BJ (cell line): ENCODE data around the gene BNIP5. TPM values are rescaled to one million over a fixed set of nuclear protein-coding genes. Genes with fewer than 3 reads are reported as not detected.

Experiments used
- CTCF ChIA-PET: fragments of 350-600 bp; formaldehyde crosslinking; extraction: SDS; loops from one replicate; lab custom pipeline; 2021; ENCODE audit warnings: antibody characterized with exemption, inconsistent platforms; lab: Yijun Ruan, JAX
- POLR2A ChIA-PET: fragments of 300-600 bp; sonication (Branson Sonifier 250); formaldehyde crosslinking; extraction: SDS; loops from one replicate; lab custom pipeline; 2021; ENCODE audit warnings: antibody characterized with exemption; lab: Charles Lee
- DNase-seq: peaks from one replicate; pipeline ENCODE4 v3.0.0-alpha.2; 2011; ENCODE audit warnings: low read depth
- H3K27me3 ChIP-seq: 2 replicates; pipeline ENCODE4 v1.6.0; 2011; ENCODE audit warnings: low read length; ENCODE audit not compliant: control insufficient read depth, insufficient read depth
- H3K36me3 ChIP-seq: 2 replicates; pipeline ENCODE4 v1.5.1; 2011; ENCODE audit warnings: low read length; ENCODE audit not compliant: control insufficient read depth, insufficient read depth
- H3K4me3 ChIP-seq: 2 replicates; pipeline ENCODE4 v1.5.1; 2011; ENCODE audit warnings: low read depth, mild to moderate bottlenecking, control low read depth, low read length
- CTCF ChIP-seq: IDR thresholded peaks from 2 replicates; pipeline ENCODE4 v1.5.1; 2011; ENCODE audit warnings: low read depth, mild to moderate bottlenecking, control low read depth, inconsistent platforms, low read length, moderate library complexity; ENCODE audit not compliant: insufficient read depth
- polyA plus RNA-seq: library from polyadenylated mRNA; depleted of rRNA; stranded (reverse); fragments of >200 nt; gene quantifications from 2 replicates; pipeline ENCODE4 v1.2.3, GENCODE V29; 2011

Gene BNIP5
- polyA plus RNA-seq, 1 experiment: not detected

DNA sequence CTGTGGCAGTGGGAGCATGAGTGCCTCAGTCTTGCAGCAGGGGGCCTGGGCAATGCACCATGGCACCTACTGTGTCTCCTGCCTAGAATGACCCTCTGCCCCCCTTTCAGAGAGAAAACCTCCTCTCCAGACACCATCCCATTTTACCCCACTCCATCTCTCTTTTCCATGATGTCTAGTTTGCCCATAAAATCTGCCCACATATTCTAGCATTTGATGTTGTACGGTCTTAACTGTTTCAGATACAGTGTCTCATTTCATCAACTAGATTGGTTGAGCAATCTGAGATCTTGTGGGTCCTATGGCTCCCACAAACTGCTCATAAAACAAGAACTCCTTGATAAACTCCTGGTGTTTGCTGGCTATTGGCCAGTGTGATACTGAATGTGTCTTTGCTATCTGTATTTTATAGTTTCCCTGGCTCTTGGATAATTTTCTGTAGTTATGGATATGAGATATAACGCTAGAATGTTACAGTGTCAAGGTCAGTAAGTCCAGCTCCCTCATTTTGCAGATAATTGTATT is 58.7 kb downstream of the BNIP5 start:
- no peak for DNase-seq
- no peak overlapping the region for H3K4me3 ChIP-seq
- ChIA-PET CTCF (no interaction called here), POLR2A (no interaction called here)
- H3K36me3 ChIP-seq: no peaks in the 10 kb centered on the region
- H3K27me3 ChIP-seq: peaks cover 29% of the 10 kb centered on the region
- TF ChIP-seq CTCF: no peak

DNA sequence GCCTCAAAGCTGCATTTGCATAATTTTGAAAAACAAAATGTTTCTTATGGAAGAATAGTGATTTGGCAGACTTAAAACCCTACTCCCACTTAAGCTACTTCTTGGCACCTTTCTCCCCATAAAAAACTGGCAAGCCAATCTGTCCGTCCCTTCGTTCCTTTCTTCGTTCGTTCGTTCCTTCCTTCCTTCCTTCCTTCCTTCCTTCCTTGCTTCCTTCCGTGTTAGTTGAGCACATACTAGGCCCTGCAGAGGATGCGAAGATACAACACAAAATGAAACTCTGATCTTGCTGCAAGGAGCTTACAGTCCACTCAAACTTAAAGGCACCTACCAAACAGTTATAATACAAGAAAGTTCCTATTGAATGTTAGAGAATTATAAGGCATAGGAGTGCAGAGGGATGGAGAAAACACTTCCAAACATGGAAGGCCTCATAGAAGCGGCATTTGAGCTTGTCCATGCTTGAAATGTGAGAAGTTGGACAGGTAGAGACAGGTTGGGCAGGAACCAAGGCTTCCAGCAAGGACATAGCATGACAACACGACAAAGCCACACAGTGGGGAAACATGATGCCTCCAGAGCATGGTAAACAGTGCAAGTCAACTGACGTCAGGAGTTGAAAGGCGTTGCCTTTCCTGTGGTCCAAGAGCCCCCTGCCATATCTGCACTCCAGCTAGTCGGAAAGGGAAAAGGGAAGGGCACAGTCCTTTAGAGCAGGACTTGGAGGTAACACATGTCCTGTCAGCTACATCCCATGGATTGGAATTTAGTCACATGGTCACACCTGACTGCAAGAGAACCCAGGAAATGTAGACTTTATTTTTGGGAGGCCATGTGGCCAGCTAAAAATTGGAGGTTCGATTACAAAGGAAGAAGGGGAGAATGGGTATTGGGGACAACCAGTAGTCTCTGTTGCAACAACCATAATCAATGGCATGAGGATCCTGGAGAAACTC is 59.8 kb downstream of the BNIP5 start:
- Histone ChIP-seq H3K27me3 (peaks cover 29% of the 10 kb centered on the region), H3K4me3 (no peak overlapping the region), H3K36me3 (no peaks in the 10 kb centered on the region)
- ChIA-PET CTCF (interaction anchor here (1.0 to 1.7 kb wide), 2 partner anchors 8 to 25 kb away, joined by 3 read pairs; no protein-coding TSS in a partner anchor), POLR2A (no interaction called here)
- no peak for TF ChIP-seq CTCF
- no peak for DNase-seq

DNA sequence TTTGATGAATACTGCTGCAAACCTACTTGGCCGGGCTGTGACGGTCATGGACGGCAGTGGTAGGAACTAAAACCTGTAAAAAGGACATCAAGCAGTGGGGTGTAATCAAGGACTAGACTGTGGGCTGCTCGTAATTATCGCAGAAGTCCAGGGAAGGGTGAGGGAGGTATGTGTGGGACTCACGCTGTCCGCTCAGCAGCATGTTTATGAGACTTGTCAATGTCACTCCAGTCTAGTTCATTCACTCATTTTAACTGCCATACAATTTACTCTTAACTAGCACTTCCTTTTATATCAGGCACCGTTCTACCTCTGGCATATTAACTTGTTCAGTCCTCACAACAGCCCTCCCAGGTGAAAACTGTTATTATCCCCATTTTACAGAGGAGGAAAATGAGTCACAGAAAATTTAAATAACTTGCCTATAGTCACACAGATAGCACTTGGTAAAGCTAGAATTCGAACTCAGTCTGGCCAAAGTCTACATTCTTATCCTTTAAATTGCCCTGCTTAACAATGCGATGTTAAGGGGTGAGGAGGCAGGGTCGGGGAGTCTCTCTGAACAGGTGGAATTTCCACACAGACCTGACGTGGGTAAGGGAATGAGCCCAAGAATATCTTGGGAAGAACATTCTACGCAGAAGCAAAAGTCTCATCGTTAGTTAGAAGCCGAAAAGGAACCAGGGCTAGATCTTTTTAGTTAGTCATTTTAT is 62.7 kb downstream of the BNIP5 start:
- peaks cover 23% of the 10 kb centered on the region for H3K27me3 ChIP-seq
- no peaks in the 10 kb centered on the region for H3K36me3 ChIP-seq
- TF ChIP-seq CTCF: no peak
- POLR2A ChIA-PET: no interaction called here
- CTCF ChIA-PET: no interaction called here
- no peak overlapping the region for H3K4me3 ChIP-seq
- no peak for DNase-seq

DNA sequence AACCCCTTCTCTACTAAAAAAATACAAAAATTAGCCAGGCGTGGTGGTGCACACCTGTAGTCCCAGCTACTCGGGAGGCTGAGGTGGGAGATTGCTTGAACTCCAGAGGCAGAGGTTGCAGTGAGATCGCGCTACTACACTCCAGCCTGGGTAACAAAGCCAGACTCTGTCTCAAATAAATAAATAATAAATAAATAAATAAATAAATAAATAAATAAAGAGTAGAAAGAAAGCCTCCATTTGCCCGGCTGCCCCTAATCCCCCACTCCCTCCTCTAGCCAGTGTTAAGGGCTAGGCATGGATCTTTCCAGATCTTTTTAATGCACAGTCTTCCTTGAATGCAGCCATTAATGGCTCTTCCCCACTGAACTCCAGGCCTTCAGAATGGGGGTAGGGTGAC is 63.6 kb downstream of the BNIP5 start:
- CTCF ChIA-PET: no interaction called here
- POLR2A ChIA-PET: no interaction called here
- DNase-seq: no peak
- TF ChIP-seq CTCF: no peak
- Histone ChIP-seq H3K4me3 (no peak overlapping the region), H3K36me3 (no peaks in the 10 kb centered on the region), H3K27me3 (peaks cover 21% of the 10 kb centered on the region)

DNA sequence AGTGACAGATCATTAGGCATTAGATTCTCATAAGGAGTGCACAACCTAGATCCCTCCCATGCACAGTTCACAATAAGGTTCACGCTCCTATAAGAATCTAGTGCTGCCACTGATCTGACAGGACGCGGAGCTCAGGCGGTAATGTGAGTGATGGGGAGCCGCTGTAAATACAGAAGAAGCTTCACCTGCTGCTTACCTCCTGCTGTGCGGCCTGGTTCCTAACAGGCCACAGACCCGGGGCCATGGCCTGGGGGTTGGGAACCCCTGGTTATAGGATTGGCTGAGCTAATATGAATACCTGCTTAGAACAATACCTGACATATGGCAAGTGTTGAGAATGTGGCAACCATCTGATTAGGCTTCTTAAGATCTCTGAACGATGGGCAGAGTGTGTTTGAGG is 64.5 kb downstream of the BNIP5 start:
- Histone ChIP-seq H3K27me3 (peaks cover 22% of the 10 kb centered on the region), H3K36me3 (no peaks in the 10 kb centered on the region)
- POLR2A ChIA-PET: no interaction called here

More for the DNA sequence above, 64.5 kb downstream of the BNIP5 start:
- no peak overlapping the region for H3K4me3 ChIP-seq
- no peak for DNase-seq
- TF ChIP-seq CTCF: no peak
- CTCF ChIA-PET: interaction anchor here (0.9 to 1.7 kb wide), 3 partner anchors 9 to 30 kb away, joined by 4 to 5 read pairs (median 4); no protein-coding TSS in a partner anchor
